H1 (cell line): ENCODE data around the gene SHMT2. TPM values are rescaled to one million over a fixed set of nuclear protein-coding genes. Genes with fewer than 3 reads are reported as not detected.
A peak's percentile ranks its signal among the peaks of the same experiment; 100 is the strongest.

Experiments used
- CBX5 ChIP-seq: fragments of 300-800, 300-1000 bp; sonication (generic); IDR thresholded peaks from 2 replicates; pipeline ENCODE4 v1.7.1; 2016; ENCODE audit warnings: antibody characterized with exemption, low read length, low read depth
- CREB1 ChIP-seq: IDR thresholded peaks from 2 replicates; pipeline ENCODE4 v1.6.1; 2012; ENCODE audit warnings: inconsistent platforms
- EGR1 ChIP-seq: IDR thresholded peaks from 2 replicates; pipeline ENCODE4 v1.6.1; 2011; ENCODE audit warnings: low read depth, low read length, borderline replicate concordance
- EZH2 ChIP-seq: fragments of 200-600 bp; sonication (generic); IDR thresholded peaks from 2 replicates; pipeline ENCODE4 v1.7.1; 2012; ENCODE audit warnings: low read depth, mild to moderate bottlenecking, moderate library complexity, low read length, inconsistent platforms; ENCODE audit not compliant: severe bottlenecking
- GTF2F1 ChIP-seq: IDR thresholded peaks from 2 replicates; pipeline ENCODE4 v1.6.1; 2012; ENCODE audit warnings: low read depth, low read length, improper control_type of control experiment, borderline replicate concordance
- HDAC6 ChIP-seq: IDR thresholded peaks from one replicate; pipeline ENCODE4 v1.7.1; 2012; ENCODE audit warnings: low read depth, mild to moderate bottlenecking, inconsistent platforms, low read length, moderate library complexity
- RFX5 ChIP-seq: IDR thresholded peaks from 2 replicates; pipeline ENCODE4 v1.6.1; 2011; ENCODE audit warnings: low read depth, low read length, improper control_type of control experiment, borderline replicate concordance
- SIRT6 ChIP-seq: IDR thresholded peaks from one replicate; pipeline ENCODE4 v1.7.1; 2012; ENCODE audit warnings: low read length, inconsistent platforms
- TCF12 ChIP-seq: IDR thresholded peaks from 2 replicates; pipeline ENCODE4 v1.6.1; 2011; ENCODE audit warnings: low read depth, mild to moderate bottlenecking, low read length
- TEAD4 ChIP-seq: IDR thresholded peaks from 2 replicates; pipeline ENCODE4 v1.6.1; 2012; ENCODE audit warnings: low read depth, low read length, inconsistent platforms, mixed read lengths
- polyA plus RNA-seq, 7 experiments: library from polyadenylated mRNA; depleted of rRNA in 3 of 7; stranded (reverse) in 5 of 7; unstranded in 2 of 7; fragments of >200 nt in 5 of 7; fragments of 200-250 nt in 2 of 7; gene quantifications; 1 replicate in 5 of 7; 2 replicates in 1 of 7; 4 replicates in 1 of 7; pipeline versions ENCODE4 v1.2.1 to v1.2.3, GENCODE V29; 2011 to 2013; ENCODE audit warnings: missing spikeins in 2 of 7, mixed read lengths in 2 of 7
- total RNA-seq: library from RNA; stranded (reverse); fragmentation: NEBNext Ultra II Directional; extraction: Animal tissue kit (Norgen Biotek cat#: 25700); gene quantifications from 2 replicates; pipeline ENCODE4 v1.2.1, GENCODE V29; 2021
- TF ChIP-seq, protein P1 (sequence below): IDR thresholded peaks from 2 replicates; pipeline ENCODE4 v1.6.1; 2011; ENCODE audit warnings: low read length, improper control_type of control experiment

Gene SHMT2
- total and polyA plus RNA-seq, 2 of the 8 experiments (the other 6 are each of a cell fraction or from before 2014, with no cell fraction given) = 274 to 520 TPM

DNA sequence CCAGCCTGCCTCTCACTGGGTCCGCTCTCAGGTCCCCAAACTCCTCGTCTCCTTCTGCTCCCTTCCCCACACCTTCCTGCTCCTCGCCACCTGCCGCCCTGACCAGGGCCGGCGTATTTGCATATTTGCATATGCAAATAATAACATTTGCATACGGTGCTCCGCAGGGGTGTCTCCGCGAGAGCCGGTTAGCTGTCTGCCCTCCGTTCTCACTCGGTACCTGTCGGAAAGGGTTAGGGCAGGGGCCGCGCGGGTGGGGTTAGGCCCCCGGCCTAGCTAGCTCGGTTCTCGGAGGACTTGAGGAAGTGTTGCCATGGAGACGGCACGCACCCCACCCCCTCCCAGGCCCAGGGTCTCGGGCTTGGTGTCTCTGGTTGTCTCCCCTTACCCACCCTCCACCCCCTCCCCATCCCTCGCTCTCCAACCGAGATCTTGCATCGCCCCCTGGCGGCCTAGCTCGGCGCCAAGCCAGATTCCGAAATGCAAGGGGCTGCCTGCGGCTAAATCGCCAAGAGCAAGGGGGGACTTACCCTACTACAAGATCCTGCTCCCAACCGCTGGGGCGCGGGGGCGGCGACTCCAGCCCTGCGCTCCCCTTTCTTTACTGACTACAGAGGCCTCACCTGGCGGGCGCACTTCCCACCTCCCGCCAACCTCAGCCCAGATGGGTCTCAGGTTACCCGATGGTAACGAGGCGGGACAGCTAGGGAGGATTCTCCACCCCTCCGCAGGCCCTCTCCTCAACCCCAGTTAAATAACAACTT, 13.4 kb downstream of the SHMT2 start (continued):
- TF ChIP-seq CREB1 = 0 out of 2 replicates have a peak, but pooled peaks have one; percentile 24
- TF ChIP-seq EGR1 = peak; percentile 94
- TF ChIP-seq SIRT6 = no peak
- TF ChIP-seq, protein P1, sequence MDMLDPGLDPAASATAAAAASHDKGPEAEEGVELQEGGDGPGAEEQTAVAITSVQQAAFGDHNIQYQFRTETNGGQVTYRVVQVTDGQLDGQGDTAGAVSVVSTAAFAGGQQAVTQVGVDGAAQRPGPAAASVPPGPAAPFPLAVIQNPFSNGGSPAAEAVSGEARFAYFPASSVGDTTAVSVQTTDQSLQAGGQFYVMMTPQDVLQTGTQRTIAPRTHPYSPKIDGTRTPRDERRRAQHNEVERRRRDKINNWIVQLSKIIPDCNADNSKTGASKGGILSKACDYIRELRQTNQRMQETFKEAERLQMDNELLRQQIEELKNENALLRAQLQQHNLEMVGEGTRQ = no peak
- peak; percentile 75 for TF ChIP-seq TEAD4
- TF ChIP-seq GTF2F1 = no peak
- no peak for TF ChIP-seq TCF12
- TF ChIP-seq RFX5 = no peak
- no peak for TF ChIP-seq EZH2
- no peak for TF ChIP-seq HDAC6
- TF ChIP-seq CBX5 = no peak
- TF ChIP-seq, all 59 proteins: peak for 14
